HepG2 (cell line): Measurements from ENCODE around the gene C1orf35. TPM values are rescaled to one million over a fixed set of nuclear protein-coding genes. Genes with fewer than 3 reads are reported as not detected.

Experiments used
- EEA1 ChIP-seq: sonication (generic); formaldehyde crosslinking; IDR thresholded peaks from 2 replicates; pipeline ENCODE4 v1.5.1; 2020; ENCODE audit warnings: mild to moderate bottlenecking, missing genetic modification reagents, borderline replicate concordance
- HNRNPH1 ChIP-seq: fragments of 200-400 bp; formaldehyde crosslinking; optimal IDR thresholded peaks from 2 replicates; pipeline ENCODE3; 2017; ENCODE audit warnings: mild to moderate bottlenecking, low read depth, low read length
- HOMEZ ChIP-seq: IDR thresholded peaks from 2 replicates; pipeline ENCODE4 v1.6.1; 2016; ENCODE audit warnings: low read depth
- NAIF1 ChIP-seq: sonication (generic); formaldehyde crosslinking; IDR thresholded peaks from 2 replicates; pipeline ENCODE4 v1.5.0; 2020; ENCODE audit warnings: mild to moderate bottlenecking, missing genetic modification reagents, borderline replicate concordance
- NR1H2 ChIP-seq: sonication (generic); formaldehyde crosslinking; IDR thresholded peaks from 2 replicates; pipeline ENCODE4 v1.8.1; 2022; ENCODE audit warnings: low read depth, missing genetic modification reagents, borderline replicate concordance
- PCBP1 ChIP-seq: fragments of 200-400 bp; formaldehyde crosslinking; IDR thresholded peaks from 2 replicates; pipeline ENCODE4 v1.6.1; 2017; ENCODE audit warnings: mild to moderate bottlenecking, low read depth, low read length, borderline replicate concordance
- RAD51 ChIP-seq: fragments of 450-650 bp; IDR thresholded peaks from 2 replicates; pipeline ENCODE4 v1.6.1; 2016; ENCODE audit warnings: borderline replicate concordance
- RCOR2 ChIP-seq: IDR thresholded peaks from 2 replicates; pipeline ENCODE4 v1.6.1; 2016; ENCODE audit warnings: missing biosample characterization, missing genetic modification reagents
- RNF2 ChIP-seq: fragments of 450-650 bp; conservative IDR thresholded peaks from 2 replicates; pipeline ENCODE4 v1.6.1; 2016; ENCODE audit warnings: low read depth
- SATB2 ChIP-seq: sonication (generic); formaldehyde crosslinking; IDR thresholded peaks from 2 replicates; pipeline ENCODE4 v1.5.0; 2020; ENCODE audit warnings: missing genetic modification reagents
- THYN1 ChIP-seq: sonication (generic); formaldehyde crosslinking; IDR thresholded peaks from 2 replicates; pipeline ENCODE4 v1.8.1; 2023; ENCODE audit warnings: low read depth, mild to moderate bottlenecking, moderate library complexity, missing genetic modification reagents, borderline replicate concordance
- ZNF577 ChIP-seq: sonication (generic); formaldehyde crosslinking; IDR thresholded peaks from 2 replicates; pipeline ENCODE4 v1.4.0; 2020; ENCODE audit warnings: mild to moderate bottlenecking, low read depth, missing genetic modification reagents, borderline replicate concordance
- polyA plus RNA-seq, 8 experiments: library from polyadenylated mRNA; depleted of rRNA in 3 of 8; stranded (reverse) in 7 of 8; unstranded in 1 of 8; fragments of >200 nt; fragmentation: Illumina TruSeq in 4 of 8; extraction: Trizol in 4 of 8; gene quantifications; 2 replicates each; pipeline versions ENCODE4 v1.2.1 to v1.2.3, GENCODE V29; 2011 to 2016; ENCODE audit warnings: low read depth in 4 of 8, missing spikeins in 1 of 8, mixed read lengths in 1 of 8; ENCODE audit not compliant: insufficient read depth in 1 of 8
- total RNA-seq, 5 experiments: library from RNA; depleted of rRNA; stranded (reverse); fragments of >200 nt; fragmentation: Illumina TruSeq; extraction: Trizol; gene quantifications; 2 replicates each; pipeline ENCODE4 v1.2.3, GENCODE V29; 2016; ENCODE audit warnings: low read depth in 1 of 5
- TF ChIP-seq, protein P1 (sequence below): sonication (generic); formaldehyde crosslinking; IDR thresholded peaks from 2 replicates; pipeline ENCODE4 v1.5.0; 2020; ENCODE audit warnings: missing genetic modification reagents
- TF ChIP-seq, protein P2 (sequence below): sonication (generic); formaldehyde crosslinking; IDR thresholded peaks from 2 replicates; pipeline ENCODE4 v1.8.1; 2023; ENCODE audit warnings: missing genetic modification reagents, mild to moderate bottlenecking, borderline replicate concordance
- TF ChIP-seq, protein P3 (sequence below): sonication (generic); formaldehyde crosslinking; IDR thresholded peaks from 2 replicates; pipeline ENCODE4 v1.4.0; 2020; ENCODE audit warnings: missing genetic modification reagents
- TF ChIP-seq, protein P4 (sequence below): sonication (generic); formaldehyde crosslinking; IDR thresholded peaks from 2 replicates; pipeline ENCODE4 v1.4.0; 2020; ENCODE audit warnings: missing genetic modification reagents
- TF ChIP-seq, protein P5 (sequence below): sonication (generic); formaldehyde crosslinking; conservative IDR thresholded peaks from 2 replicates; pipeline ENCODE4 v1.8.0; 2022; ENCODE audit warnings: missing genetic modification reagents

Gene C1orf35
- total and polyA plus RNA-seq, 2 of the 13 experiments (the other 11 are each of a cell fraction or from before 2014, with no cell fraction given): 8.1 to 19.3 TPM

DNA sequence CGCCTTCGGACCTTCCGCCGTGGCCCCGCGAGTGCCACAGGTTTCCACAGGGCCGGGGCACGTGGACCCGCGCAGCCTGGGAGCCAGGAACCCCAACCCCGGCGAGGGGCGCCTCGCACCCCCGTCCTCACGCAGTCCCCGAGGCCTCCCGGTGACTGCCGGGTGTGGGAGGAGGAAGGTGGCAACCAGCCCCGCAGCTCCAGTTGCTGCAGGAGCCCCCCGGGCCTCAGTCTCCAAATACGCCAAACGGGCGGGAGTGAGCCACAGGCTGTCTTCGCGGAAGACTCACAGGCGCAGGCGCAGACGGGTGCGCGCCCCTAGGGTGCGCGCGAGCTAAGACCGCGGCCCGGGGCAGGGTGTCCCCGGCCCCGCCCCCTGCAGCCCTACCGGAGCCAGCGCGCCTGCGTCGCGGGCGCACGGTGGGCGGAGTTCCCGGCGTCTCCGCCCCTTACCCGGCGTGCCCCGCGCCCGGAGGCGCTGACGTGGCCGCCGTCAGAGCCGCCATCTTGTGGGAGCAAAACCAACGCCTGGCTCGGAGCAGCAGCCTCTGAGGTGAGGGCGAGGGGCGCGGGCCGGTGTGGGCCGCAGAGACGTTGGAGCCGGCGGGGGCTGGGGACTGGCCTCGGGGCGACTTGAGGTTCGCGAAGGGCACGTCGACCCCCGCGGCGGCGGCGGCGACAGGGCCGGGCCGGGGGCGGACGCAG lies 20.8 kb downstream of the C1orf35 start, which contains the start of gene ARF1 (continued):
- TF ChIP-seq, protein P1, sequence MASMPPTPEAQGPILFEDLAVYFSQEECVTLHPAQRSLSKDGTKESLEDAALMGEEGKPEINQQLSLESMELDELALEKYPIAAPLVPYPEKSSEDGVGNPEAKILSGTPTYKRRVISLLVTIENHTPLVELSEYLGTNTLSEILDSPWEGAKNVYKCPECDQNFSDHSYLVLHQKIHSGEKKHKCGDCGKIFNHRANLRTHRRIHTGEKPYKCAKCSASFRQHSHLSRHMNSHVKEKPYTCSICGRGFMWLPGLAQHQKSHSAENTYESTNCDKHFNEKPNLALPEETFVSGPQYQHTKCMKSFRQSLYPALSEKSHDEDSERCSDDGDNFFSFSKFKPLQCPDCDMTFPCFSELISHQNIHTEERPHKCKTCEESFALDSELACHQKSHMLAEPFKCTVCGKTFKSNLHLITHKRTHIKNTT (CRISPR knock-in tag): no peak
- no peak for TF ChIP-seq RAD51
- TF ChIP-seq, protein P2, sequence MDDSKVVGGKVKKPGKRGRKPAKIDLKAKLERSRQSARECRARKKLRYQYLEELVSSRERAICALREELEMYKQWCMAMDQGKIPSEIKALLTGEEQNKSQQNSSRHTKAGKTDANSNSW: peak; percentile 68; the same call in 1 of the 2 replicates
- TF ChIP-seq RNF2: peak; percentile 73; the same call in 1 of the 2 replicates
- TF ChIP-seq, protein P3, sequence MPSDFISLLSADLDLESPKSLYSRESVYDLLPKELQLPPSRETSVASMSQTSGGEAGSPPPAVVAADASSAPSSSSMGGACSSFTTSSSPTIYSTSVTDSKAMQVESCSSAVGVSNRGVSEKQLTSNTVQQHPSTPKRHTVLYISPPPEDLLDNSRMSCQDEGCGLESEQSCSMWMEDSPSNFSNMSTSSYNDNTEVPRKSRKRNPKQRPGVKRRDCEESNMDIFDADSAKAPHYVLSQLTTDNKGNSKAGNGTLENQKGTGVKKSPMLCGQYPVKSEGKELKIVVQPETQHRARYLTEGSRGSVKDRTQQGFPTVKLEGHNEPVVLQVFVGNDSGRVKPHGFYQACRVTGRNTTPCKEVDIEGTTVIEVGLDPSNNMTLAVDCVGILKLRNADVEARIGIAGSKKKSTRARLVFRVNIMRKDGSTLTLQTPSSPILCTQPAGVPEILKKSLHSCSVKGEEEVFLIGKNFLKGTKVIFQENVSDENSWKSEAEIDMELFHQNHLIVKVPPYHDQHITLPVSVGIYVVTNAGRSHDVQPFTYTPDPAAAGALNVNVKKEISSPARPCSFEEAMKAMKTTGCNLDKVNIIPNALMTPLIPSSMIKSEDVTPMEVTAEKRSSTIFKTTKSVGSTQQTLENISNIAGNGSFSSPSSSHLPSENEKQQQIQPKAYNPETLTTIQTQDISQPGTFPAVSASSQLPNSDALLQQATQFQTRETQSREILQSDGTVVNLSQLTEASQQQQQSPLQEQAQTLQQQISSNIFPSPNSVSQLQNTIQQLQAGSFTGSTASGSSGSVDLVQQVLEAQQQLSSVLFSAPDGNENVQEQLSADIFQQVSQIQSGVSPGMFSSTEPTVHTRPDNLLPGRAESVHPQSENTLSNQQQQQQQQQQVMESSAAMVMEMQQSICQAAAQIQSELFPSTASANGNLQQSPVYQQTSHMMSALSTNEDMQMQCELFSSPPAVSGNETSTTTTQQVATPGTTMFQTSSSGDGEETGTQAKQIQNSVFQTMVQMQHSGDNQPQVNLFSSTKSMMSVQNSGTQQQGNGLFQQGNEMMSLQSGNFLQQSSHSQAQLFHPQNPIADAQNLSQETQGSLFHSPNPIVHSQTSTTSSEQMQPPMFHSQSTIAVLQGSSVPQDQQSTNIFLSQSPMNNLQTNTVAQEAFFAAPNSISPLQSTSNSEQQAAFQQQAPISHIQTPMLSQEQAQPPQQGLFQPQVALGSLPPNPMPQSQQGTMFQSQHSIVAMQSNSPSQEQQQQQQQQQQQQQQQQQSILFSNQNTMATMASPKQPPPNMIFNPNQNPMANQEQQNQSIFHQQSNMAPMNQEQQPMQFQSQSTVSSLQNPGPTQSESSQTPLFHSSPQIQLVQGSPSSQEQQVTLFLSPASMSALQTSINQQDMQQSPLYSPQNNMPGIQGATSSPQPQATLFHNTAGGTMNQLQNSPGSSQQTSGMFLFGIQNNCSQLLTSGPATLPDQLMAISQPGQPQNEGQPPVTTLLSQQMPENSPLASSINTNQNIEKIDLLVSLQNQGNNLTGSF (CRISPR knock-in tag): no peak
- TF ChIP-seq HOMEZ (CRISPR knock-in tag): no peak; the same call in 1 of the 2 replicates
- TF ChIP-seq NAIF1 (CRISPR knock-in tag): no peak
- no peak for TF ChIP-seq THYN1
- peak; percentile 85; the same call in 1 of the 2 replicates for TF ChIP-seq RCOR2
- no peak for TF ChIP-seq ZNF577
- no peak for TF ChIP-seq PCBP1
- TF ChIP-seq NR1H2: no peak
- TF ChIP-seq, protein P4, sequence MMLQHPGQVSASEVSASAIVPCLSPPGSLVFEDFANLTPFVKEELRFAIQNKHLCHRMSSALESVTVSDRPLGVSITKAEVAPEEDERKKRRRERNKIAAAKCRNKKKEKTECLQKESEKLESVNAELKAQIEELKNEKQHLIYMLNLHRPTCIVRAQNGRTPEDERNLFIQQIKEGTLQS: 0 out of 2 replicates have a peak, but pooled peaks have one; percentile 48
- TF ChIP-seq, protein P5, sequence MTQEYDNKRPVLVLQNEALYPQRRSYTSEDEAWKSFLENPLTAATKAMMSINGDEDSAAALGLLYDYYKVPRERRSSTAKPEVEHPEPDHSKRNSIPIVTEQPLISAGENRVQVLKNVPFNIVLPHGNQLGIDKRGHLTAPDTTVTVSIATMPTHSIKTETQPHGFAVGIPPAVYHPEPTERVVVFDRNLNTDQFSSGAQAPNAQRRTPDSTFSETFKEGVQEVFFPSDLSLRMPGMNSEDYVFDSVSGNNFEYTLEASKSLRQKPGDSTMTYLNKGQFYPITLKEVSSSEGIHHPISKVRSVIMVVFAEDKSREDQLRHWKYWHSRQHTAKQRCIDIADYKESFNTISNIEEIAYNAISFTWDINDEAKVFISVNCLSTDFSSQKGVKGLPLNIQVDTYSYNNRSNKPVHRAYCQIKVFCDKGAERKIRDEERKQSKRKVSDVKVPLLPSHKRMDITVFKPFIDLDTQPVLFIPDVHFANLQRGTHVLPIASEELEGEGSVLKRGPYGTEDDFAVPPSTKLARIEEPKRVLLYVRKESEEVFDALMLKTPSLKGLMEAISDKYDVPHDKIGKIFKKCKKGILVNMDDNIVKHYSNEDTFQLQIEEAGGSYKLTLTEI (CRISPR knock-in tag): no peak
- no peak for TF ChIP-seq HNRNPH1
- TF ChIP-seq EEA1 (CRISPR knock-in tag): no peak
- no peak for TF ChIP-seq SATB2 (CRISPR knock-in tag)
